Mammary epithelial cell (primary cell): ENCODE measurements around the gene ADPRS.

Experiments
- CTCF ChIP-seq, 2 donors: IDR thresholded peaks in 1 of 2; conservative IDR thresholded peaks in 1 of 2; 2 replicates each; pipeline ENCODE4 v1.5.1; 2011 to 2012; ENCODE audit warnings: inconsistent platforms in 2 of 2, low read length in 2 of 2, mild to moderate bottlenecking in 2 of 2, control low read depth in 1 of 2, low read depth in 1 of 2; ENCODE audit not compliant: insufficient read depth in 1 of 2; ENCODE audit errors: extremely low read depth in 1 of 2
- EZH2 ChIP-seq: IDR thresholded peaks from 2 replicates; pipeline ENCODE4 v1.6.1; 2012; ENCODE audit warnings: low read length, inconsistent platforms, borderline replicate concordance

- TF ChIP-seq CTCF (conservative IDR thresholded peaks at IDR 0.05 in 1 of 2, IDR thresholded peaks at IDR 0.05 in 1 of 2; ENCODE audit: extremely low read depth in 1 of 2, insufficient read depth in 1 of 2, low read depth in 1 of 2, low read length in 2 of 2) (no peak), EZH2 (no peak)
Observed at GRCh38 chr1:36107394-36107793, 18.7 kb downstream of the ADPRS start.
